Measurements from ENCODE around the gene HTATIP2.
"Not testable (repeated sequence)": the region's sequence is repeated elsewhere in the genome, so short reads cannot be mapped to it uniquely, and the experiment has no call there.

Gene HTATIP2

GRCh38 chr11:20373568-20374209 is 10.2 kb downstream of the HTATIP2 start:
- Histone ChIP-seq H3K9ac (ENCODE audit: low read length) (no peak overlapping the region), H3K36me3 (ENCODE audit: control insufficient read depth, insufficient read depth, low read length) (no peaks in the 10 kb centered on the region), H3K9me3 (ENCODE audit: control insufficient read depth, low read length) (no peaks in the 10 kb centered on the region), H3K27me3 (ENCODE audit: control insufficient read depth, insufficient read depth, low read length) (no peaks in the 10 kb centered on the region), H3K4me1 (ENCODE audit: control insufficient read depth, insufficient read depth, low read length) (no peaks in the 10 kb centered on the region), H3K4me3 (ENCODE audit: low read length) (no peak overlapping the region)

- Histone ChIP-seq H3K4me3 (ENCODE audit: low read length) (no peak overlapping the region), H3K36me3 (ENCODE audit: control insufficient read depth, insufficient read depth, low read length) (no peaks in the 10 kb centered on the region), H3K9me3 (ENCODE audit: control insufficient read depth, low read length) (no peaks in the 10 kb centered on the region), H3K4me1 (ENCODE audit: control insufficient read depth, insufficient read depth, low read length) (no peaks in the 10 kb centered on the region), H3K9ac (ENCODE audit: low read length) (no peak overlapping the region), H3K27me3 (ENCODE audit: control insufficient read depth, insufficient read depth, low read length) (no peaks in the 10 kb centered on the region)
Measured at GRCh38 chr11:20374741-20375300, 11.3 kb downstream of the HTATIP2 start.

GRCh38 chr11:20376162-20376730 is 12.7 kb downstream of the HTATIP2 start:
- Histone ChIP-seq H3K9me3 (ENCODE audit: control insufficient read depth, low read length) (no peaks in the 10 kb centered on the region), H3K36me3 (ENCODE audit: control insufficient read depth, insufficient read depth, low read length) (no peaks in the 10 kb centered on the region), H3K9ac (ENCODE audit: low read length) (no peak overlapping the region), H3K4me3 (ENCODE audit: low read length) (no peak overlapping the region), H3K4me1 (ENCODE audit: control insufficient read depth, insufficient read depth, low read length) (no peaks in the 10 kb centered on the region), H3K27me3 (ENCODE audit: control insufficient read depth, insufficient read depth, low read length) (no peaks in the 10 kb centered on the region)

GRCh38 chr11:20385996-20386395 is 22.5 kb downstream of the HTATIP2 start:
- H3K4me1 ChIP-seq (ENCODE audit: control insufficient read depth, insufficient read depth, low read length); H3K27me3 ChIP-seq (ENCODE audit: control insufficient read depth, insufficient read depth, low read length); H3K4me3 ChIP-seq (ENCODE audit: low read length); H3K9me3 ChIP-seq (ENCODE audit: control insufficient read depth, low read length); H3K36me3 ChIP-seq (ENCODE audit: control insufficient read depth, insufficient read depth, low read length); H3K9ac ChIP-seq (ENCODE audit: low read length): not testable (repeated sequence)

GRCh38 chr11:20387261-20388095 is 24.0 kb downstream of the HTATIP2 start, which contains the start of gene PRMT3:
TSS of gene PRMT3 (plus strand) at chr11:20387716. CDS start at chr11:20387747, 31 bp downstream.
- peak within 1 kb of the TSS; percentile 85 for H3K9ac ChIP-seq (ENCODE audit: low read length)
- H3K36me3 ChIP-seq (ENCODE audit: control insufficient read depth, insufficient read depth, low read length): no peaks in the 10 kb centered on the region
- peak within 1 kb of the TSS; percentile 77 for H3K4me3 ChIP-seq (ENCODE audit: low read length)
- H3K27me3 ChIP-seq (ENCODE audit: control insufficient read depth, insufficient read depth, low read length): no peaks in the 10 kb centered on the region
- peaks cover 7% of the 10 kb centered on the region for H3K4me1 ChIP-seq (ENCODE audit: control insufficient read depth, insufficient read depth, low read length)
- H3K9me3 ChIP-seq (ENCODE audit: control insufficient read depth, low read length): no peaks in the 10 kb centered on the region

DNA sequence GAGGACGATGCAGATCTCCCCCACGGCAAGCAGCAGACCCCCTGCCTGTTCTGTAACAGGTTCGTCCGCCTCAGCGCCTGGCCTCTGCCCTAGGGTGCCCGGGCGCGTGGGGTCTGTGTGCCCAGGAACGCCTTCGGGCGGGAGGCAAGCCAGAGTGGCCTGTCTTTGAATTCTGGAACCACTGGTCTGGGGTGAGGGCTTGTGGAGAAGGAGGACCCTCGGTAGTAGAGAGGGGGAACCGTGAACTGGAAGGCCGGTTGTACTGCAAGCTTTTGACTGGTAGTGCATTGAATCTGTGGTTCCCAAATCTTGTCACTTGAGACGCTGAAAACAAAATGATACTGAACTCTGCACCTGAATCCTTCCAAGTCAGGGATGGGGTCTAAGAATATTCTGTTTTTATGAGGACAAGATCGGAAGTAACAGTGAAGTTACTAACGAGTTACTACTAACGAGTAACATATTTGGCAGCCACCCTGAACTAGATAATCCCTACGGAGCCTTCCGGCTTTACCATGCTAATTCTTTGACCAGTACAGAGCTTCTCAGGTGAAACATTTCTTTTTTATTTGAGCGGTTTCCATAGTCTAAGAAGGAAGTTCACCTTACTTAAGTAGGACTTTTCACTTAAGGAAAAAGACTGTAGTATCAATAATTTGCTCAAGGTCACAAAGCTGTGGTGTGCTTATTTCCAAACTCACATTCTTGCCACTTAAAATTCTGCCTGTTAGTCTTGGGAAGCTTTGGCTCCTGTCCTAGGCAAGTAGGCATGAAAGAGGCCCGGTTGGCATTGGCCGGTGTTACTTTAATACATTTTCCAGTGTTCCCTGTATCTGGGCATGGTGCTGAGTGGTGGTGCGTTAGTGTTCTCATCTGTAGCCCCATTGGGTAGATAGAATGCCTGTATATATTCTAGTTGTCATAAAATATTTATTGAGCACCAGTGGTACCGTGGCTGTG is 24.9 kb downstream of the HTATIP2 start:
- Histone ChIP-seq H3K4me3 (ENCODE audit: low read length) (peak overlapping the region; percentile 77), H3K4me1 (ENCODE audit: control insufficient read depth, insufficient read depth, low read length) (peaks cover 7% of the 10 kb centered on the region), H3K27me3 (ENCODE audit: control insufficient read depth, insufficient read depth, low read length) (no peaks in the 10 kb centered on the region), H3K36me3 (ENCODE audit: control insufficient read depth, insufficient read depth, low read length) (no peaks in the 10 kb centered on the region), H3K9me3 (ENCODE audit: control insufficient read depth, low read length) (no peaks in the 10 kb centered on the region), H3K9ac (ENCODE audit: low read length) (peak overlapping the region; percentile 80)

DNA sequence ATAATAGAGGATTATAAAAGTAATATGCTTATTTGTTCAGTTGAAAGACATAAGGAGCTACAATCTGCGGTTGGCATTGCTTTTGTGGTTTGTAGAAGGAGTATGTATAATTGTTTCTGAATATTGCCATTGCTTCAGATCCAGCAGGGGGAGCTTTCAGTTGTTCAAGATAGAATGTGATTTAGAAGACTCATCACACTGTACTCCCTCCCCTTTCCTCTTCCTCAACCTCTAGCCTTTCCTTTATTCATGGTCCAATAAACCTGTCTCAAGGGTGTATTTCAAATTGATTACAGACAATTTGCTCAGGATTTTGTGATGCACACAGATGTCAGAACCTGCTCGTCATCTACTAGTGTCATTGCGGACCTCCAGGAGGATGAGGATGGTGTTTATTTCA is 33.8 kb downstream of the HTATIP2 start:
- Histone ChIP-seq H3K4me3 (ENCODE audit: low read length) (no peak overlapping the region), H3K9ac (ENCODE audit: low read length) (no peak overlapping the region), H3K27me3 (ENCODE audit: control insufficient read depth, insufficient read depth, low read length) (no peaks in the 10 kb centered on the region), H3K9me3 (ENCODE audit: control insufficient read depth, low read length) (no peaks in the 10 kb centered on the region), H3K4me1 (ENCODE audit: control insufficient read depth, insufficient read depth, low read length) (no peaks in the 10 kb centered on the region), H3K36me3 (ENCODE audit: control insufficient read depth, insufficient read depth, low read length) (no peaks in the 10 kb centered on the region)

DNA sequence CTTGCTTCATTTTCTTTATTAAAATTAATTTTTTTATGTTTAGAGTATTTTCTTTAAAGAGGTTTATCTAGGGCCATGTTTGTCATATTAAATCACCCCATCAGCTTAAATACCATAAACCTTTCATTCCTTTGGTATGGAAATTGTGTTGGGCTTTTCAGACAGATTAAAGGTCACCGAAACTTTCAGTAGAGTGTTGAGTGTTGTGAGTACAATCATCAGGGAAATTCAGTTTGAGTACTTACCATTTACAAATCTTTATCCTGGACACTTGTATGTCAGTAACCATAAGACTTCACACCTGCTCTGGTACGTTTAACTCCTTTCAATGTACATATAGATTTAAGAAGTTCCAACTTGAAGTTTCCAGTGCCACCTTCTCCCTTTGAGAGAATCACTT is 36.0 kb downstream of the HTATIP2 start:
- H3K9me3 ChIP-seq (ENCODE audit: control insufficient read depth, low read length): no peaks in the 10 kb centered on the region
- no peaks in the 10 kb centered on the region for H3K4me1 ChIP-seq (ENCODE audit: control insufficient read depth, insufficient read depth, low read length)
- no peak overlapping the region for H3K4me3 ChIP-seq (ENCODE audit: low read length)
- H3K36me3 ChIP-seq (ENCODE audit: control insufficient read depth, insufficient read depth, low read length): no peaks in the 10 kb centered on the region
- H3K27me3 ChIP-seq (ENCODE audit: control insufficient read depth, insufficient read depth, low read length): no peaks in the 10 kb centered on the region
- no peak overlapping the region for H3K9ac ChIP-seq (ENCODE audit: low read length)

- Histone ChIP-seq H3K4me1 (ENCODE audit: control insufficient read depth, insufficient read depth, low read length) (no peaks in the 10 kb centered on the region), H3K9ac (ENCODE audit: low read length) (no peak overlapping the region), H3K4me3 (ENCODE audit: low read length) (no peak overlapping the region), H3K9me3 (ENCODE audit: control insufficient read depth, low read length) (no peaks in the 10 kb centered on the region), H3K36me3 (ENCODE audit: control insufficient read depth, insufficient read depth, low read length) (no peaks in the 10 kb centered on the region), H3K27me3 (ENCODE audit: control insufficient read depth, insufficient read depth, low read length) (no peaks in the 10 kb centered on the region)
Measured at GRCh38 chr11:20403059-20403458, 39.5 kb downstream of the HTATIP2 start.

GRCh38 chr11:20406484-20406883 is 43.0 kb downstream of the HTATIP2 start:
- no peak overlapping the region for H3K9ac ChIP-seq (ENCODE audit: low read length)
- H3K9me3 ChIP-seq (ENCODE audit: control insufficient read depth, low read length): no peaks in the 10 kb centered on the region
- no peaks in the 10 kb centered on the region for H3K27me3 ChIP-seq (ENCODE audit: control insufficient read depth, insufficient read depth, low read length)
- H3K36me3 ChIP-seq (ENCODE audit: control insufficient read depth, insufficient read depth, low read length): peaks cover 5% of the 10 kb centered on the region
- no peak overlapping the region for H3K4me3 ChIP-seq (ENCODE audit: low read length)
- no peaks in the 10 kb centered on the region for H3K4me1 ChIP-seq (ENCODE audit: control insufficient read depth, insufficient read depth, low read length)

- Histone ChIP-seq H3K4me3 (ENCODE audit: low read length) (no peak overlapping the region), H3K27me3 (ENCODE audit: control insufficient read depth, insufficient read depth, low read length) (no peaks in the 10 kb centered on the region), H3K9ac (ENCODE audit: low read length) (no peak overlapping the region), H3K4me1 (ENCODE audit: control insufficient read depth, insufficient read depth, low read length) (no peaks in the 10 kb centered on the region), H3K36me3 (ENCODE audit: control insufficient read depth, insufficient read depth, low read length) (peaks cover 5% of the 10 kb centered on the region), H3K9me3 (ENCODE audit: control insufficient read depth, low read length) (no peaks in the 10 kb centered on the region)
Measured at GRCh38 chr11:20407344-20407743, 43.8 kb downstream of the HTATIP2 start.
